ENCODE measurements around the gene TTC1. TPM values are rescaled to one million over a fixed set of nuclear protein-coding genes. Genes with fewer than 3 reads are reported as not detected.

The TTC1 gene
- total RNA-seq, 2 experiments from 2014 or later, result 32.6 to 35.1 TPM

- CTCF ChIA-PET (ENCODE audit: unreplicated experiment), result no interaction called here
- BruUV-seq (replicated peaks), result no TSS peak
- H3K4me2 ChIP-seq (ENCODE audit: low read length), result no peak overlapping the region
- H2AFZ ChIP-seq (ENCODE audit: low read length), result no peak overlapping the region
- no peaks in the 10 kb centered on the region for H3K79me2 ChIP-seq (ENCODE audit: insufficient read depth, low read depth, low read length)
- H3K9me3 ChIP-seq (ENCODE audit: low read length), result no peaks in the 10 kb centered on the region
- intact Hi-C loops (cut with micrococcal nuclease; ENCODE audit: unreplicated experiment), result no loop called here
- TF ChIP-seq EZH2phosphoT487 (IDR thresholded peaks at IDR 0.05; ENCODE audit: borderline replicate concordance, low read depth, low read length) (no peak), CTCF (conservative IDR thresholded peaks at IDR 0.05; ENCODE audit: low read length) (no peak)
- POLR2A ChIA-PET, result interaction anchor here (0.6 to 1.1 kb wide), 9 partner anchors 10 to 1314 kb away, joined by 3 to 8 read pairs (median 3); no protein-coding TSS in a partner anchor
- DNase-seq (ENCODE audit: low spot score), result no peak
- no peaks in the 10 kb centered on the region for H3K9me2 ChIP-seq (ENCODE audit: insufficient read depth, low read length)
- H3K4me3 ChIP-seq (ENCODE audit: low read depth, low read length, poor library complexity, severe bottlenecking), result no peak overlapping the region
- no peaks in the 10 kb centered on the region for H4K20me1 ChIP-seq (ENCODE audit: insufficient read depth, low read length)
- H3K4me1 ChIP-seq (ENCODE audit: insufficient read depth, low read length, poor library complexity, severe bottlenecking), result no peaks in the 10 kb centered on the region
- no peak overlapping the region for H3K27ac ChIP-seq (ENCODE audit: low read depth, low read length, poor library complexity, severe bottlenecking)
- H3K36me3 ChIP-seq (ENCODE audit: insufficient read depth, low read length), result no peaks in the 10 kb centered on the region
Measured at GRCh38 chr5:159962214-159962613, 46.7 kb upstream of the TTC1 start.

- ChIA-PET POLR2A (interaction anchor here (0.6 to 1.2 kb wide), 3 partner anchors 120 to 687 kb away, joined by 3 to 4 read pairs (median 3); no protein-coding TSS in a partner anchor), CTCF (ENCODE audit: unreplicated experiment) (no interaction called here)
- Histone ChIP-seq H3K9me2 (ENCODE audit: insufficient read depth, low read length) (no peaks in the 10 kb centered on the region), H3K9me3 (ENCODE audit: low read length) (no peaks in the 10 kb centered on the region), H3K79me2 (ENCODE audit: insufficient read depth, low read depth, low read length) (no peaks in the 10 kb centered on the region), H3K4me1 (ENCODE audit: insufficient read depth, low read length, poor library complexity, severe bottlenecking) (no peaks in the 10 kb centered on the region), H3K4me2 (ENCODE audit: low read length) (no peak overlapping the region), H3K36me3 (ENCODE audit: insufficient read depth, low read length) (no peaks in the 10 kb centered on the region), H2AFZ (ENCODE audit: low read length) (no peak overlapping the region), H3K4me3 (ENCODE audit: low read depth, low read length, poor library complexity, severe bottlenecking) (no peak overlapping the region), H4K20me1 (ENCODE audit: insufficient read depth, low read length) (no peaks in the 10 kb centered on the region), H3K27ac (ENCODE audit: low read depth, low read length, poor library complexity, severe bottlenecking) (no peak overlapping the region)
- intact Hi-C loops (cut with micrococcal nuclease; ENCODE audit: unreplicated experiment), result no loop called here
- TF ChIP-seq CTCF (conservative IDR thresholded peaks at IDR 0.05; ENCODE audit: low read length), result no peak
- no peak for DNase-seq (ENCODE audit: low spot score)
- BruUV-seq (replicated peaks), result no TSS peak
Measured at GRCh38 chr5:159963935-159964334, 45.0 kb upstream of the TTC1 start.

GRCh38 chr5:159965031-159965837 is 43.7 kb upstream of the TTC1 start:
- no TSS peak for BruUV-seq (replicated peaks)
- Histone ChIP-seq H3K4me1 (ENCODE audit: insufficient read depth, low read length, poor library complexity, severe bottlenecking) (no peaks in the 10 kb centered on the region), H3K36me3 (ENCODE audit: insufficient read depth, low read length) (no peaks in the 10 kb centered on the region), H3K27ac (ENCODE audit: low read depth, low read length, poor library complexity, severe bottlenecking) (no peak overlapping the region), H4K20me1 (ENCODE audit: insufficient read depth, low read length) (no peaks in the 10 kb centered on the region), H3K9me2 (ENCODE audit: insufficient read depth, low read length) (no peaks in the 10 kb centered on the region), H2AFZ (ENCODE audit: low read length) (no peak overlapping the region), H3K9me3 (ENCODE audit: low read length) (no peaks in the 10 kb centered on the region), H3K79me2 (ENCODE audit: insufficient read depth, low read depth, low read length) (no peaks in the 10 kb centered on the region), H3K4me3 (ENCODE audit: low read depth, low read length, poor library complexity, severe bottlenecking) (no peak overlapping the region), H3K4me2 (ENCODE audit: low read length) (no peak overlapping the region)
- intact Hi-C loops (cut with micrococcal nuclease; ENCODE audit: unreplicated experiment), result loop anchor here (5.0 kb wide), 2 partner anchors 678 to 808 kb away; no protein-coding TSS in a partner anchor
- POLR2A ChIA-PET, result interaction anchor here (0.7 to 1.2 kb wide), 3 partner anchors 15 to 186 kb away, joined by 3 to 4 read pairs (median 4); no protein-coding TSS in a partner anchor
- TF ChIP-seq CTCF (conservative IDR thresholded peaks at IDR 0.05; ENCODE audit: low read length), result peak; percentile 76
- no peak for TF ChIP-seq EZH2phosphoT487 (IDR thresholded peaks at IDR 0.05; ENCODE audit: borderline replicate concordance, low read depth, low read length)
- DNase-seq (ENCODE audit: low spot score), result peak; percentile 42
- CTCF ChIA-PET (ENCODE audit: unreplicated experiment), result no interaction called here

Measured in OCI-LY7 (cell line).